ENCODE results near the gene S1PR4. TPM values are rescaled to one million over a fixed set of nuclear protein-coding genes. Genes with fewer than 3 reads are reported as not detected.

S1PR4 gene
- total RNA-seq, 1 experiment from 2014 or later = 0.28 TPM

GRCh38 chr19:3175781-3176714, 2.5 kb upstream of the S1PR4 start (continued):
- TF ChIP-seq AFF4 (CRISPR knock-in tag; IDR thresholded peaks at IDR 0.05; ENCODE audit: borderline replicate concordance) (no peak), TEAD4 (CRISPR knock-in tag; IDR thresholded peaks at IDR 0.05) (no peak), NFYB (CRISPR knock-in tag; conservative IDR thresholded peaks at IDR 0.05; ENCODE audit: low read depth) (no peak), NR2C2 (CRISPR knock-in tag; IDR thresholded peaks at IDR 0.05) (no peak), RORB (CRISPR knock-in tag; IDR thresholded peaks at IDR 0.05) (no peak), E2F1 (CRISPR knock-in tag; IDR thresholded peaks at IDR 0.05) (no peak), GABPB1 (CRISPR knock-in tag; IDR thresholded peaks at IDR 0.05) (no peak), SP1 (CRISPR knock-in tag; conservative IDR thresholded peaks at IDR 0.05) (no peak), CBFB (CRISPR knock-in tag; IDR thresholded peaks at IDR 0.05; ENCODE audit: low read depth) (no peak), ELF4 (CRISPR knock-in tag; IDR thresholded peaks at IDR 0.05; ENCODE audit: low read depth) (no peak), ZNF232 (CRISPR knock-in tag; IDR thresholded peaks at IDR 0.05) (no peak), CREM (CRISPR knock-in tag; IDR thresholded peaks at IDR 0.05) (no peak), PRRX2 (CRISPR knock-in tag; IDR thresholded peaks at IDR 0.05) (no peak)
- TF ChIP-seq, protein P1, sequence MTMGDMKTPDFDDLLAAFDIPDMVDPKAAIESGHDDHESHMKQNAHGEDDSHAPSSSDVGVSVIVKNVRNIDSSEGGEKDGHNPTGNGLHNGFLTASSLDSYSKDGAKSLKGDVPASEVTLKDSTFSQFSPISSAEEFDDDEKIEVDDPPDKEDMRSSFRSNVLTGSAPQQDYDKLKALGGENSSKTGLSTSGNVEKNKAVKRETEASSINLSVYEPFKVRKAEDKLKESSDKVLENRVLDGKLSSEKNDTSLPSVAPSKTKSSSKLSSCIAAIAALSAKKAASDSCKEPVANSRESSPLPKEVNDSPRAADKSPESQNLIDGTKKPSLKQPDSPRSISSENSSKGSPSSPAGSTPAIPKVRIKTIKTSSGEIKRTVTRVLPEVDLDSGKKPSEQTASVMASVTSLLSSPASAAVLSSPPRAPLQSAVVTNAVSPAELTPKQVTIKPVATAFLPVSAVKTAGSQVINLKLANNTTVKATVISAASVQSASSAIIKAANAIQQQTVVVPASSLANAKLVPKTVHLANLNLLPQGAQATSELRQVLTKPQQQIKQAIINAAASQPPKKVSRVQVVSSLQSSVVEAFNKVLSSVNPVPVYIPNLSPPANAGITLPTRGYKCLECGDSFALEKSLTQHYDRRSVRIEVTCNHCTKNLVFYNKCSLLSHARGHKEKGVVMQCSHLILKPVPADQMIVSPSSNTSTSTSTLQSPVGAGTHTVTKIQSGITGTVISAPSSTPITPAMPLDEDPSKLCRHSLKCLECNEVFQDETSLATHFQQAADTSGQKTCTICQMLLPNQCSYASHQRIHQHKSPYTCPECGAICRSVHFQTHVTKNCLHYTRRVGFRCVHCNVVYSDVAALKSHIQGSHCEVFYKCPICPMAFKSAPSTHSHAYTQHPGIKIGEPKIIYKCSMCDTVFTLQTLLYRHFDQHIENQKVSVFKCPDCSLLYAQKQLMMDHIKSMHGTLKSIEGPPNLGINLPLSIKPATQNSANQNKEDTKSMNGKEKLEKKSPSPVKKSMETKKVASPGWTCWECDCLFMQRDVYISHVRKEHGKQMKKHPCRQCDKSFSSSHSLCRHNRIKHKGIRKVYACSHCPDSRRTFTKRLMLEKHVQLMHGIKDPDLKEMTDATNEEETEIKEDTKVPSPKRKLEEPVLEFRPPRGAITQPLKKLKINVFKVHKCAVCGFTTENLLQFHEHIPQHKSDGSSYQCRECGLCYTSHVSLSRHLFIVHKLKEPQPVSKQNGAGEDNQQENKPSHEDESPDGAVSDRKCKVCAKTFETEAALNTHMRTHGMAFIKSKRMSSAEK (CRISPR knock-in tag; IDR thresholded peaks at IDR 0.05; ENCODE audit: borderline replicate concordance) = no peak

DNA sequence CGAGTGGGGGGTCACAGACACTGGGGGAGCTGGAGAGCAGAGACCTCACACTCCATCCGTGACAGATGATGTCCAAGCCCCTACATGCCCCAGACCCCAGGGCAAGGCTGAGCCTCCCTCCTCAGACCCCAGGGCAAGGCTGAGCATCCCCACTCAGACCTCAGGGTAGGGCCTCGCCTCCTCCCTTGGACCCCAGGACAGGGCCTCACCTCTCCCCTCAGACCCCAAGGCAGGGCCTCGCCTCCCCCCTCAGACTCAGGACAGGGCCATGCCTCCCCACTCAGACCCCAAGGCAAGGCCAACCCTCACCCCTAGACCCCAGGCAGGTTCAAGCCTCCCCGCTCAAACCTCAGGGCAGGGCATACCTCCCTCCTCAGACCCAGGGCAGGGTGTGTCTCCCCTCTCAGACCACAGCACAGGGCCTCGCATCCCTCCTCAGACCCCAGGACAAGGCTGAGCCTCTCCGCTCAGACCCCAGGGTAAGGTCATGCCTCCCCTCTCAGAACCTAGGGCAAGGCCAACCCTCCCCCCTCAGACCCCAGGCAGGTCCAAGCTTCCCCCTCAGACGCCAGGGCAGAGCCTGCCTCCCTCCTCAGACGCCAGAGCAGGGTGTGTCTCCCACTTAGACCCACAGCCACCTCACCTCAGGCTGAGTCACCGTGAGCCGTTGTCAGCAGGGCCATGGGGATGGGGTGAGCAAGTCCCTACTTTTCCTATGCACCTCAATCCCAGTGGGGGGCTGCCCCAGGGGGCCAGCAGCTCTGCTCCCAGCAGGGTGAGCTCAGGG, 1.7 kb upstream of the S1PR4 start:
- ChIA-PET POLR2A (no interaction called here), CTCF (interaction anchor here (0.6 to 1.0 kb wide), 3 partner anchors 15 to 475 kb away, joined by 3 to 5 read pairs (median 3); no protein-coding TSS in a partner anchor)
- no peak for DNase-seq (ENCODE audit: low spot score)
- Mint-ChIP-seq H3K27me3 (ENCODE audit: low read depth) (no peaks in the 10 kb centered on the region), H3K36me3 (no peaks in the 10 kb centered on the region), H3K4me1 (no peaks in the 10 kb centered on the region), H3K27ac (no peak overlapping the region), H3K4me3 (no peak overlapping the region), H3K9me3 (no peaks in the 10 kb centered on the region)
- ATAC-seq = no peak; the same call in 1 of the 2 replicates
- TF ChIP-seq, protein P2, sequence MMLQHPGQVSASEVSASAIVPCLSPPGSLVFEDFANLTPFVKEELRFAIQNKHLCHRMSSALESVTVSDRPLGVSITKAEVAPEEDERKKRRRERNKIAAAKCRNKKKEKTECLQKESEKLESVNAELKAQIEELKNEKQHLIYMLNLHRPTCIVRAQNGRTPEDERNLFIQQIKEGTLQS (CRISPR knock-in tag; conservative IDR thresholded peaks at IDR 0.05) = no peak
- TF ChIP-seq CREM (CRISPR knock-in tag; IDR thresholded peaks at IDR 0.05) (no peak), ETV6 (CRISPR knock-in tag; IDR thresholded peaks at IDR 0.05) (no peak), ZBTB21 (CRISPR knock-in tag; IDR thresholded peaks at IDR 0.05; ENCODE audit: borderline replicate concordance) (no peak), GTF2I (CRISPR knock-in tag; conservative IDR thresholded peaks at IDR 0.05) (no peak), FOXP4 (CRISPR knock-in tag; IDR thresholded peaks at IDR 0.05) (no peak), ZNF219 (CRISPR knock-in tag; IDR thresholded peaks at IDR 0.05; ENCODE audit: borderline replicate concordance) (no peak)
- TF ChIP-seq, protein P3, sequence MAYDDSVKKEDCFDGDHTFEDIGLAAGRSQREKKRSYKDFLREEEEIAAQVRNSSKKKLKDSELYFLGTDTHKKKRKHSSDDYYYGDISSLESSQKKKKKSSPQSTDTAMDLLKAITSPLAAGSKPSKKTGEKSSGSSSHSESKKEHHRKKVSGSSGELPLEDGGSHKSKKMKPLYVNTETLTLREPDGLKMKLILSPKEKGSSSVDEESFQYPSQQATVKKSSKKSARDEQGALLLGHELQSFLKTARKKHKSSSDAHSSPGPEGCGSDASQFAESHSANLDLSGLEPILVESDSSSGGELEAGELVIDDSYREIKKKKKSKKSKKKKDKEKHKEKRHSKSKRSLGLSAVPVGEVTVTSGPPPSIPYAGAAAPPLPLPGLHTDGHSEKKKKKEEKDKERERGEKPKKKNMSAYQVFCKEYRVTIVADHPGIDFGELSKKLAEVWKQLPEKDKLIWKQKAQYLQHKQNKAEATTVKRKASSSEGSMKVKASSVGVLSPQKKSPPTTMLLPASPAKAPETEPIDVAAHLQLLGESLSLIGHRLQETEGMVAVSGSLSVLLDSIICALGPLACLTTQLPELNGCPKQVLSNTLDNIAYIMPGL (CRISPR knock-in tag; IDR thresholded peaks at IDR 0.05) = no peak
